HG02642 (cell line): ENCODE measurements around the gene CMIP.

Experiments used
- ATAC-seq: cut with Tn5 transposase; IDR thresholded peaks from one replicate; pipeline ENCODE4 v1.9.1; 2021; ENCODE audit warnings: mild to moderate bottlenecking; ENCODE audit not compliant: unreplicated experiment, poor library complexity

The CMIP gene

GRCh38 chr16:81641395-81642106, 196.9 kb downstream of the CMIP start:
- ATAC-seq = no peak

GRCh38 chr16:81642107-81642436, 197.5 kb downstream of the CMIP start:
- no peak for ATAC-seq

- no peak for ATAC-seq
Measured at GRCh38 chr16:81642943-81643342, 198.3 kb downstream of the CMIP start.

- no peak for ATAC-seq
Measured at GRCh38 chr16:81645266-81645694, 200.7 kb downstream of the CMIP start.

- ATAC-seq = no peak
Measured at GRCh38 chr16:81645925-81646324, 201.3 kb downstream of the CMIP start.

- no peak for ATAC-seq
Measured at GRCh38 chr16:81646561-81646960, 202.0 kb downstream of the CMIP start.

- no peak for ATAC-seq
Measured at GRCh38 chr16:81647527-81647926, 202.9 kb downstream of the CMIP start.

GRCh38 chr16:81649561-81650184, 205.1 kb downstream of the CMIP start:
- ATAC-seq = no peak

- ATAC-seq = no peak
Measured at GRCh38 chr16:81650281-81650680, 205.7 kb downstream of the CMIP start.

- no peak for ATAC-seq
Measured at GRCh38 chr16:81650982-81651562, 206.5 kb downstream of the CMIP start.

GRCh38 chr16:81651758-81652718, 207.4 kb downstream of the CMIP start:
- ATAC-seq = no peak

- peak; percentile 45 for ATAC-seq
Measured at GRCh38 chr16:81652798-81653505, 208.3 kb downstream of the CMIP start.

- no peak for ATAC-seq
Measured at GRCh38 chr16:81654346-81654745, 209.7 kb downstream of the CMIP start.

GRCh38 chr16:81655469-81656162, 211.0 kb downstream of the CMIP start:
- no peak for ATAC-seq

- no peak for ATAC-seq
Measured at GRCh38 chr16:81657224-81657623, 212.6 kb downstream of the CMIP start.

GRCh38 chr16:81657781-81658180, 213.2 kb downstream of the CMIP start:
- no peak for ATAC-seq

- ATAC-seq = no peak
Measured at GRCh38 chr16:81658373-81658772, 213.8 kb downstream of the CMIP start.

GRCh38 chr16:81659249-81659648, 214.6 kb downstream of the CMIP start:
- no peak for ATAC-seq

- no peak for ATAC-seq
Measured at GRCh38 chr16:81661082-81661481, 216.5 kb downstream of the CMIP start.

GRCh38 chr16:81664153-81664552, 219.5 kb downstream of the CMIP start:
- ATAC-seq = no peak
